Lower leg skin (tissue), 3 donors: Measurements from ENCODE around the gene CCDC18.

Source experiments
- POLR2A ChIP-seq, 2 donors: fragments of 450-650 bp; IDR thresholded peaks; one replicate each; pipeline ENCODE4 v1.6.1; 2016 to 2017; ENCODE audit warnings: antibody characterized with exemption in 2 of 2, mild to moderate bottlenecking in 1 of 2, moderate library complexity in 1 of 2
- TF ChIP-seq, protein P1 (sequence below), 3 donors: fragments of 450-650 bp; IDR thresholded peaks; one replicate each; pipeline ENCODE4 v1.5.1; 2016; ENCODE audit warnings: antibody characterized with exemption in 3 of 3, mild to moderate bottlenecking in 3 of 3, moderate library complexity in 2 of 3

DNA sequence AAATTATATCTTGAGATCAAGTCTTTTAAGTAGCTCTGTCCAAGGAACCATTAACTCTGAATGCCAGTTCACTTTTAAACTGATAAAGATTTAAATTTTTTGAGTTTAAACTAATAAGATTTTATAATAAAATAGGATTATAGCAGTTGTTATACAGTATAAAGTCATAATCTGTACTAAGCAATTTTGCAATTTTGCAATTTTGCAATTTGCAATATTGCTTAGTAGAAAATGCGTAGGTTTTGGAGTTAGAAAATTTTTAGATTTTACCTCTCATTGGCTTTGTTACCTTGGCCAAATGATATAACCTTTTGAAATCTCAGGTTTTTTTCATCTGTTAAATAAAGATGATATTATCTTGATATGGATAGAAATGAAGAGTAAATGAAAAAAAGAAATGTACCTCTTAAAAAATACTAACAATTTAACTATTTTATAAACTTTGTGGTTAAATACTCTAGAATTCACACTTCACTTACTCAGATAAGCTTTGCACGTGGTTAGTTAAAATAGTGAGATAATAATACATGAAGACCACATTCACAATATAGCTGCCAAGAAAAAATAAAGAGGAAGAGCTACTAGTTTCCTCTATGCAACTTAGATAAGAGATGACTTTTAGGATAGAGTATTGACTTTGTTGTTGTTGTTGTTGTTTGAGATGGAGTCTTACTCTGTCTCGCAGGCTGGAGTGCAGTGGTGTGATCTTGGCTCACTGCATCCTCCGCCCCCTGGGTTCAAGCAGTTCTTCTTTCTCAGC lies 13.9 kb downstream of the CCDC18 start:
- TF ChIP-seq, protein P1, sequence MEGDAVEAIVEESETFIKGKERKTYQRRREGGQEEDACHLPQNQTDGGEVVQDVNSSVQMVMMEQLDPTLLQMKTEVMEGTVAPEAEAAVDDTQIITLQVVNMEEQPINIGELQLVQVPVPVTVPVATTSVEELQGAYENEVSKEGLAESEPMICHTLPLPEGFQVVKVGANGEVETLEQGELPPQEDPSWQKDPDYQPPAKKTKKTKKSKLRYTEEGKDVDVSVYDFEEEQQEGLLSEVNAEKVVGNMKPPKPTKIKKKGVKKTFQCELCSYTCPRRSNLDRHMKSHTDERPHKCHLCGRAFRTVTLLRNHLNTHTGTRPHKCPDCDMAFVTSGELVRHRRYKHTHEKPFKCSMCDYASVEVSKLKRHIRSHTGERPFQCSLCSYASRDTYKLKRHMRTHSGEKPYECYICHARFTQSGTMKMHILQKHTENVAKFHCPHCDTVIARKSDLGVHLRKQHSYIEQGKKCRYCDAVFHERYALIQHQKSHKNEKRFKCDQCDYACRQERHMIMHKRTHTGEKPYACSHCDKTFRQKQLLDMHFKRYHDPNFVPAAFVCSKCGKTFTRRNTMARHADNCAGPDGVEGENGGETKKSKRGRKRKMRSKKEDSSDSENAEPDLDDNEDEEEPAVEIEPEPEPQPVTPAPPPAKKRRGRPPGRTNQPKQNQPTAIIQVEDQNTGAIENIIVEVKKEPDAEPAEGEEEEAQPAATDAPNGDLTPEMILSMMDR (IDR thresholded peaks at IDR 0.05): no peak
- TF ChIP-seq POLR2A (IDR thresholded peaks at IDR 0.05): no peak
